22Rv1 (cell line): ENCODE data around the gene KRT6B.
"Not testable (repeated sequence)": the region's sequence is repeated elsewhere in the genome, so short reads cannot be mapped to it uniquely, and the experiment has no call there.

Source experiments
- H3K27ac ChIP-seq: fragments of 450-650 bp; 2 replicates; pipeline ENCODE4 v1.5.1; 2017
- ZFX ChIP-seq: fragments of 450-650 bp; IDR thresholded peaks from 2 replicates; pipeline ENCODE4 v1.6.1; 2017; ENCODE audit warnings: antibody characterized with exemption, borderline replicate concordance
- TF ChIP-seq, protein P1 (sequence below): fragments of 450-650 bp; IDR thresholded peaks from 2 replicates; pipeline ENCODE4 v1.5.1; 2017; ENCODE audit warnings: mild to moderate bottlenecking

Gene KRT6B

DNA sequence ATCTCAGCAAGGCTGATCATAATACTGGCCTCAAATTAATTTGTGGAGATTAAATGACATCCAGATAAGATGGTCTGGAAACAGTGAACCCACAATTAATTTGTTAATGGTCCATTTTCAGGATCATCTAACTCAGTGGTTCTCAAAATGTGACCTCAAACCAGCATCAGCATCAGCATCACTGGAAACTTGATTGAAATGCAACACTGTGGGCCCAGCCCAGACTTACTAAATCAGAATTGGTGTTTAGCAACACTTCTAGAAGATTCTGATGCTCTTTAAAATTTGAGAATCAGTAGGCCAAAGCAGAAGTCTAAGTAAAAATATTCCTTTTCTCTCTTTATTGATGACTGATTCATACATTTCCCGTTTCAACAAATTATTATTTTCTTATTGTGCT, 35.2 kb downstream of the KRT6B start:
- no peak overlapping the region for H3K27ac ChIP-seq
- TF ChIP-seq, protein P1, sequence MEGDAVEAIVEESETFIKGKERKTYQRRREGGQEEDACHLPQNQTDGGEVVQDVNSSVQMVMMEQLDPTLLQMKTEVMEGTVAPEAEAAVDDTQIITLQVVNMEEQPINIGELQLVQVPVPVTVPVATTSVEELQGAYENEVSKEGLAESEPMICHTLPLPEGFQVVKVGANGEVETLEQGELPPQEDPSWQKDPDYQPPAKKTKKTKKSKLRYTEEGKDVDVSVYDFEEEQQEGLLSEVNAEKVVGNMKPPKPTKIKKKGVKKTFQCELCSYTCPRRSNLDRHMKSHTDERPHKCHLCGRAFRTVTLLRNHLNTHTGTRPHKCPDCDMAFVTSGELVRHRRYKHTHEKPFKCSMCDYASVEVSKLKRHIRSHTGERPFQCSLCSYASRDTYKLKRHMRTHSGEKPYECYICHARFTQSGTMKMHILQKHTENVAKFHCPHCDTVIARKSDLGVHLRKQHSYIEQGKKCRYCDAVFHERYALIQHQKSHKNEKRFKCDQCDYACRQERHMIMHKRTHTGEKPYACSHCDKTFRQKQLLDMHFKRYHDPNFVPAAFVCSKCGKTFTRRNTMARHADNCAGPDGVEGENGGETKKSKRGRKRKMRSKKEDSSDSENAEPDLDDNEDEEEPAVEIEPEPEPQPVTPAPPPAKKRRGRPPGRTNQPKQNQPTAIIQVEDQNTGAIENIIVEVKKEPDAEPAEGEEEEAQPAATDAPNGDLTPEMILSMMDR: no peak
- no peak for TF ChIP-seq ZFX

DNA sequence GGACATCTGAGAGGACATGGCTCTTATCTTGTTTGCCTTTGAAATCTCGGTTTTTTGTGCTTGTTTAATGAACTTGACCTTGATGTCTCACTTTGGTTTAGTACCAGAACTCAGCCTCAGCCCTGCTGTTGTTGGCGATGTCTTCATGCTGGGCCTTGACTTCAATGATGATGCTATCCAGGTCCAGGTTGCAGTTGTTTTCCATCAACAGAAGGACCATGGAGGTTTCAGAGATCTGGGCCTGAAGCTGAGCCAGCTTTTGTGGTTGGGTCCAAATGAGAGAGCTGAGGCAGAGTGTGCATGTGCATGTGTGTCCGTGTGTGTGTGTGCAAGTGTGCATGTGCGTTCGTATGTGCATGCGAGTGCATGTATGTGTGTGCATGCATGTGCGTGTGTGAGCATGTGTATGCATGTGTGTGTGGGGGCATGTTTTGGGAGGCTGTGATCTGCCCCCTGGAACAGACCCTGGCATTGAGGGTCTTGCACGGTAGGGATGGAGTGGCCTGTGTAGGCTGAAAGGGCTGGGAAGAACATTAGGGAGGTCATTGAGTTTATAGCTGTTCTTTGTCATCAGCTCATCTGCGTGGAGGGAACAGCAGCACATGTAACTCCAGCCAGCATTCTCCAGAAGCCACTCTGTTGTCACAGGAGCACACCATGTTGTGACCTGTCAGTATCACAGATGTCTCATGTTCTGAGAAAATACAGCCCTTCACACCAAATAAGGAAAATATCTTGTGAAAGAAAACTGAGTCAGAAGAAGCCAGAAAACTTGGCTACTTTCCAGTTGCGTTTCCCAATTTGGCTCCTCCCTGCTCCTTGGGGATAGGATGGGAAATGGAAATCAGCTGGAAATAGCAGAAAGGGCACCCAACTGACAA, 35.8 kb downstream of the KRT6B start:
- no peak for TF ChIP-seq ZFX
- TF ChIP-seq, protein P1: no peak
- H3K27ac ChIP-seq: no peak overlapping the region

DNA sequence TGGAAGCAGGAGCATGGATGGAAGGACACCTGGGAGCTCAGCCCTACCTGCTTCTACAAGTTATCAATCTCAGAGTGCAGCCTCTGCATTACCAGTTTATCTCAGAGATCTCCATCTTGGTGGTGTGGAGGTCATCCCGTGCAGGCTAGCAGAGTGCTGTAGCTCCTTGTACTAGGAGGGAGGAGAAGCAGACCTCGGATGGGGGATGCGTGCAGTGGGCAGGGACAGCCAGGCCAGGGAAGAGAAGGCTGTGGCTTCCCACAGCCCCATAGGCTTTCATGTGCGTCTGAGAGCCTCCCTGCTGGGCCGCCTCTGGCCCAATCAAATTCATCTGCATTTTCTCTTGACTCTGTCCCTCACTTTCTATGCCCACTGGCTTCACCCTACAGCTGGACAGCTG, 37.0 kb downstream of the KRT6B start:
- no peak overlapping the region for H3K27ac ChIP-seq
- TF ChIP-seq ZFX: no peak
- TF ChIP-seq, protein P1: no peak

DNA sequence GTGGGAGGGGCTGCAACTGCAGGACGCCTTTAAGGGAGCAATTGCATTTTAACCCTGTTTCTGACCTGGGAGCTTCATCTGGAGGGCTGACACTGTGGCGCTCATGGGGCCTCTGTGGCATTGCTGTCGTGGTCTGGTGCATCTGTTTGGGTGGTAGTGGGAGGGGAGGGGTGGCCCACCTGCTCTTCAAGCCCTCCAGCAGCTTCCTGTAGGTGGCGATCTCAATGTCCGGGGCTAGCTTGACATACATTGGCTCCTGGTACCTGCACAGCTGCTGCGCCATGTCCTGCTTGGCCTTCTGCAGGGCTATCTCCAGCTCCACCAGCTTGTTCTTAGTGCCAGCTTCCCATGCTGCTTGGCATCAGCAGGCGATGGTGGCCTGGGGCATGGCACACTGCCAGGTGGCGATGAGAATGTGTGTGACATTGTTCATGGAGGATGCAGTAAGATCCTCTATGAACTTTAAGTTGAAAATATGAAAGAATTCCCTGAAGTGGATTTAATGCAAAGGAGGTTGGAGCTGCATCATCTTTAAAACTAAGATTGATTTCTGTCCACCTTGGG, 38.1 kb downstream of the KRT6B start:
- no peak for TF ChIP-seq ZFX
- TF ChIP-seq, protein P1: 0 out of 2 replicates have a peak, but pooled peaks have one; percentile 10
- no peak overlapping the region for H3K27ac ChIP-seq

DNA sequence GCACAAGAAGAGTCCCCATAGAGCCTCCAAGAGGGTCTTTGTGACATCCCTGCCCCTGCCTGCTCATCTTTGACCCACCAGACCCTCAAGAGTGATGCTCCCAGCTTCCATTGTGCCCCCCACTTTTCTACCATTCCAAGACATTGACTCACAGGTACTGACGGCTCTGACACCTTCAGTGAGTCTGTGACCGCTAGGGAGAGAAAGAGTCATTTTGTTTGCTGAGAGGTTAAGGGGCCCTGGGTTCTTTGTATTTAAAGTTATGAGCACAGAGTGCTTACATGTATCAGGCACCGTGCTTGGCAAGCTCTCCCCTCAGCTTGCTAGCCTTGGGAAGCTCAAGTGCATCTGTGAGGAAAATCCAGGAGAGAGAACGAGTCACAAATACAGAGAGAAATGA, 38.7 kb downstream of the KRT6B start:
- no peak overlapping the region for H3K27ac ChIP-seq
- no peak for TF ChIP-seq ZFX
- TF ChIP-seq, protein P1: no peak

DNA sequence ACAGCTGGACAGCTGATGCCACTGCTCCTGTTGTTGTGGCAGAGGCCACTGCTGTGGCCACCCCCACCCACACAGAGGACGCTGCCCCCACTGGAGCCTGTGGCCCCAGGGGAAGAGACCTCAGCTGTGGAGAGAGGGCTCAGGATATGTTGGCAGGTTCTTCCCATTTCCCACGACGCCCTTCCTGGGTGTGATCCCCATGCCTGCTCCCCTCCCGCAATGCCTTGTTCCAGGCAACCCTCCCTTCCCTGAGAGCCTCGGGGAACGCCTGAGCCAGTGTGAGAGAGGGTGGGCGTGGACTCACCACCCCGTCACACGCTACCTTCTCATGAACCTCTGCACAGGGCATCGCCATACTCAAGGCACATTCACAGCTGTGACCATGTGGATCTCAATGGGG, 40.1 kb downstream of the KRT6B start:
- no peak overlapping the region for H3K27ac ChIP-seq
- TF ChIP-seq, protein P1: no peak
- TF ChIP-seq ZFX: no peak

GRCh38 chr12:52410589-52411248, 41.2 kb downstream of the KRT6B start:
- H3K27ac ChIP-seq: not testable (repeated sequence)
